ENCODE results near the gene SIRPG. TPM values are rescaled to one million over a fixed set of nuclear protein-coding genes. Genes with fewer than 3 reads are reported as not detected.

Gene SIRPG
- total and polyA plus RNA-seq, 2 of the 8 experiments (the other 6 are each of a cell fraction or from before 2014, with no cell fraction given): 0.08 TPM; not detected in 1

DNA sequence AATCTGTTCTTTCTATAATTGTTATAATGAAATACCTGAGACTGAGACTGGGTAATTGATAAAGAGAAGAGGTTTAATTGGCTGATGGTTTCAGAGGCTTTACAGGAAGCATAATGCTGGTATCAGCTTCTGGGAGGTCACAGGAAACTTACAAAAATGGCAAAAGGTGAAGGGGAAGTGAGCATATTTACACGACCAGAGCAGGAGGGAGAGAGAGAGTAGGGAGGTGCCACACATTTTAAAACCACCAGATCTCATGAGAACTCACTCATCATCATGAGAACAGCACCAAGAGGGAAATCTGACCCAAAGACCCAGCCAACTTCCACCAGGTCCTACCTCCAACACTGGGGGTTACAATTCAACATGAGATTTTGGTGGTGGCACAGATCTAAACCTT is 35.1 kb downstream of the SIRPG start:
- FAIRE-seq (no peak), DNase-seq (ENCODE audit: low read depth in 1 of 2, low spot score in 2 of 2) (no peak)
- H3K79me2 ChIP-seq (ENCODE audit: control insufficient read depth in 1 of 2, insufficient read depth in 2 of 2, low read length in 2 of 2): no peaks in the 10 kb centered on the region
- H4K20me1 ChIP-seq (replicated peaks in 1 of 2; ENCODE audit: control insufficient read depth in 1 of 2, insufficient read depth in 2 of 2, low read length in 2 of 2): no peaks in the 10 kb centered on the region
- H4K5ac ChIP-seq (ENCODE audit: insufficient read length, low read depth, low read length): no peak overlapping the region
- H3K23me2 ChIP-seq (ENCODE audit: low read depth, low read length): no peaks in the 10 kb centered on the region
- H3K36me3 ChIP-seq (ENCODE audit: control insufficient read depth in 2 of 4, insufficient read depth in 4 of 4, low read length in 3 of 4): no peaks in the 10 kb centered on the region
- H3K4me3 ChIP-seq (ENCODE audit: extremely low read depth in 1 of 4, insufficient read depth in 2 of 4, low read depth in 3 of 4, low read length in 4 of 4): no peak overlapping the region
- H2BK15ac ChIP-seq (ENCODE audit: low read length): no peak overlapping the region
- WGBS, 2 experiments (ENCODE audit: extremely low coverage in 1 of 2, insufficient coverage in 1 of 2, insufficient read length in 1 of 2, insufficient replicate concordance in 2 of 2, low coverage in 1 of 2, low lambda C conversion rate in 2 of 2, missing lambda C conversion rate in 1 of 2): 94% methylated on average over 1 of the region's 1 CpG; no CpG with 5 or more reads in 1 of the 2 experiments
- no peak overlapping the region for H3K4me2 ChIP-seq (ENCODE audit: insufficient read depth in 1 of 2, low read depth in 2 of 2, low read length in 2 of 2)
- ChIA-PET CTCF (ENCODE audit: partially characterized antibody) (no interaction called here), POLR2A (ENCODE audit: partially characterized antibody) (no interaction called here)
- no peak overlapping the region for H3K4ac ChIP-seq (replicated peaks; ENCODE audit: insufficient read length, low read depth, low read length)
- no peak overlapping the region for H2BK120ac ChIP-seq (replicated peaks; ENCODE audit: low read depth, low read length)
- no peak overlapping the region for H3K56ac ChIP-seq (replicated peaks; ENCODE audit: insufficient read length, low read depth, low read length)
- H4K8ac ChIP-seq (ENCODE audit: extremely low read depth, insufficient read depth, low read length): no peak overlapping the region
- H2AK5ac ChIP-seq (ENCODE audit: low read depth, low read length): no peak overlapping the region
- no peak overlapping the region for H3K18ac ChIP-seq (ENCODE audit: extremely low read depth, low read length)
- no peak overlapping the region for H2BK12ac ChIP-seq (ENCODE audit: low read depth, low read length)
- no peak overlapping the region for H2BK5ac ChIP-seq (ENCODE audit: low read depth, low read length)
- no peak overlapping the region for H3K14ac ChIP-seq (ENCODE audit: insufficient read length)
- 0 out of 4 replicates have a peak, but pooled peaks cover 3 to 7% of the 10 kb centered on the region in 2 experiments for H3K9me3 ChIP-seq (ENCODE audit: insufficient read depth in 2 of 2, low read depth in 1 of 2, low read length in 1 of 2)
- H3K4me1 ChIP-seq (replicated peaks in 1 of 4; ENCODE audit: control insufficient read depth in 3 of 4, insufficient read depth in 4 of 4, low read length in 3 of 4): peaks cover 0 to 3% (median under 1%) of the 10 kb centered on the region in 4 experiments; a peak in 1 of 7 replicates
- no peak overlapping the region for H4K91ac ChIP-seq (replicated peaks; ENCODE audit: insufficient read length, low read length)
- H3K27me3 ChIP-seq (replicated peaks in 1 of 4; ENCODE audit: control insufficient read depth in 3 of 4, extremely low read depth in 1 of 4, insufficient read depth in 3 of 4, low read length in 3 of 4): no peaks in the 10 kb centered on the region
- H3K9ac ChIP-seq (replicated peaks in 1 of 4; ENCODE audit: extremely low read depth in 1 of 4, low read depth in 3 of 4, low read length in 3 of 4): no peak overlapping the region
- no peak overlapping the region for H2BK20ac ChIP-seq (ENCODE audit: low read length)
- no peak overlapping the region for H3K27ac ChIP-seq (ENCODE audit: low read depth, low read length)
- no peaks in the 10 kb centered on the region for H3K79me1 ChIP-seq (ENCODE audit: low read depth, low read length)
- TF ChIP-seq EZH2 (IDR thresholded peaks at IDR 0.05; ENCODE audit: low read depth, low read length, severe bottlenecking) (no peak), ATF2 (IDR thresholded peaks at IDR 0.05; ENCODE audit: low read length) (no peak), CHD1 (IDR thresholded peaks at IDR 0.05; ENCODE audit: low read depth, low read length) (no peak), GTF2F1 (IDR thresholded peaks at IDR 0.05; ENCODE audit: borderline replicate concordance, low read depth, low read length) (no peak), EP300 (IDR thresholded peaks at IDR 0.05; ENCODE audit: borderline replicate concordance in 1 of 2, low read depth in 2 of 2, low read length in 2 of 2) (no peak), SIN3A (conservative IDR thresholded peaks at IDR 0.05 in 1 of 2, IDR thresholded peaks at IDR 0.05 in 1 of 2; ENCODE audit: low read depth in 1 of 2, low read length in 2 of 2) (no peak), BRCA1 (IDR thresholded peaks at IDR 0.05; ENCODE audit: low read depth, low read length) (no peak)
- H2AFZ ChIP-seq (ENCODE audit: low read length): no peak overlapping the region
- no peak overlapping the region for H3K23ac ChIP-seq (ENCODE audit: insufficient read length)
